OCI-LY3 (cell line): ENCODE measurements around the gene STIM1.

Source experiments
- H2AFZ ChIP-seq: fragments of 200-600, 300-600 bp; shearing (Covaris generic); 2 replicates; pipeline ENCODE4 v1.6.0; 2014; ENCODE audit warnings: antibody characterized with exemption, low read depth, low read length
- H3K27ac ChIP-seq: fragments of 200-600, 300-600 bp; sonication (generic); 2 replicates; pipeline ENCODE4 v1.5.1; 2014; ENCODE audit warnings: mild to moderate bottlenecking, low read length, moderate library complexity, mixed read lengths
- H3K27me3 ChIP-seq: fragments of 200-600, 300-600 bp; sonication (generic); 2 replicates; pipeline ENCODE4 v1.6.1; 2014; ENCODE audit warnings: low read depth, low read length, mixed read lengths
- H3K36me3 ChIP-seq: fragments of 200-600, 300-600 bp; sonication (generic); replicated peaks from 2 replicates; pipeline ENCODE3; 2014; ENCODE audit warnings: low read depth, low read length, mixed read lengths
- H3K4me1 ChIP-seq: fragments of 300-600, 200-600 bp; sonication (generic); 2 replicates; pipeline ENCODE4 v1.6.1; 2014; ENCODE audit warnings: low read length, mixed read lengths
- H3K4me2 ChIP-seq: fragments of 200-600, 300-600 bp; sonication (generic); 2 replicates; pipeline ENCODE4 v1.6.1; 2014; ENCODE audit warnings: low read length, mixed read lengths
- H3K4me3 ChIP-seq: fragments of 300-600, 200-600 bp; sonication (generic); 2 replicates; pipeline ENCODE4 v1.5.1; 2014; ENCODE audit warnings: antibody characterized with exemption, mild to moderate bottlenecking, low read length, moderate library complexity
- H3K79me2 ChIP-seq: fragments of 300-600, 200-600 bp; shearing (Covaris generic); 2 replicates; pipeline ENCODE4 v1.6.1; 2014; ENCODE audit warnings: mild to moderate bottlenecking, low read length, mixed read lengths
- H3K9ac ChIP-seq: fragments of 300-600, 200-600 bp; shearing (Covaris generic); 2 replicates; pipeline ENCODE4 v1.6.0; 2014; ENCODE audit warnings: mild to moderate bottlenecking, low read length, moderate library complexity
- H3K9me3 ChIP-seq: fragments of 200-600, 300-600 bp; shearing (Covaris generic); 2 replicates; pipeline ENCODE4 v1.6.1; 2014; ENCODE audit warnings: low read length, mixed read lengths; ENCODE audit not compliant: insufficient read depth
- H4K20me1 ChIP-seq: fragments of 200-600, 300-600 bp; sonication (generic); 2 replicates; pipeline ENCODE4 v1.6.1; 2016; ENCODE audit warnings: low read length, mixed read lengths; ENCODE audit not compliant: insufficient read depth
- CTCF ChIP-seq: fragments of 200-600, 300-600 bp; sonication (generic); IDR thresholded peaks from 2 replicates; pipeline ENCODE4 v1.5.1; 2014; ENCODE audit warnings: antibody characterized with exemption, low read length, low read depth
- EZH2phosphoT487 ChIP-seq: fragments of 200-600 bp; shearing (Covaris generic); IDR thresholded peaks from 2 replicates; pipeline ENCODE4 v1.6.1; 2018; ENCODE audit warnings: antibody characterized with exemption, mixed run types, low read depth

STIM1 gene

GRCh38 chr11:3886985-3887384 lies 31.5 kb downstream of the STIM1 start:
- Histone ChIP-seq H4K20me1 (peaks cover 27% of the 10 kb centered on the region), H2AFZ (no peak overlapping the region), H3K36me3 (peaks cover 3% of the 10 kb centered on the region), H3K27me3 (no peaks in the 10 kb centered on the region), H3K4me3 (no peak overlapping the region), H3K79me2 (peaks cover 32% of the 10 kb centered on the region), H3K4me2 (no peak overlapping the region), H3K9me3 (no peaks in the 10 kb centered on the region), H3K9ac (no peak overlapping the region), H3K27ac (no peak overlapping the region), H3K4me1 (no peaks in the 10 kb centered on the region)
- TF ChIP-seq EZH2phosphoT487 = no peak
- no peak for TF ChIP-seq CTCF

DNA sequence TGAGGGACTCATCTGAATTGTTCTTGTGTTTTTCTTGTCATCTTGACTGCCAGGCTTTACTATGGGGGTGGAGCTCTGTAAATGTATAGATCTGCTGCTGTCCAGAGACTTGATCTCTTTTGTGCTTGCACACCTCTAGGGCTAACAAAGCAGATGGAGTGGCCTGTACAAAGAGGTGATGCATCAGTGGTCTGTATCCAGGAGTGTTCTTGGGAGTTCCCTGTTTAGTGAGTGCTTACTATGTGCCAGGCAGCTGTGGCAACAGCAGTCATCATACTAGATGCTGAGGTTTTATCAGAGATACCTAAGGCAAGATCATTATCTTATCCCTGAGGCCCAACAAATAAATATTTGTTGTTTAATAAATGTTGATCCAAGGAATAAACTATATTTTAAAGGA lies 33.4 kb downstream of the STIM1 start:
- no peak overlapping the region for H3K4me2 ChIP-seq
- H3K9ac ChIP-seq = no peak overlapping the region
- H3K27me3 ChIP-seq = no peaks in the 10 kb centered on the region
- no peak for TF ChIP-seq EZH2phosphoT487
- no peak for TF ChIP-seq CTCF
- H3K4me1 ChIP-seq = peaks cover 9% of the 10 kb centered on the region
- no peak overlapping the region for H3K4me3 ChIP-seq
- H2AFZ ChIP-seq = no peak overlapping the region
- H3K36me3 ChIP-seq = no peaks in the 10 kb centered on the region
- peaks cover 26% of the 10 kb centered on the region for H3K79me2 ChIP-seq
- H4K20me1 ChIP-seq = peaks cover 27% of the 10 kb centered on the region
- H3K9me3 ChIP-seq = no peaks in the 10 kb centered on the region
- no peak overlapping the region for H3K27ac ChIP-seq

DNA sequence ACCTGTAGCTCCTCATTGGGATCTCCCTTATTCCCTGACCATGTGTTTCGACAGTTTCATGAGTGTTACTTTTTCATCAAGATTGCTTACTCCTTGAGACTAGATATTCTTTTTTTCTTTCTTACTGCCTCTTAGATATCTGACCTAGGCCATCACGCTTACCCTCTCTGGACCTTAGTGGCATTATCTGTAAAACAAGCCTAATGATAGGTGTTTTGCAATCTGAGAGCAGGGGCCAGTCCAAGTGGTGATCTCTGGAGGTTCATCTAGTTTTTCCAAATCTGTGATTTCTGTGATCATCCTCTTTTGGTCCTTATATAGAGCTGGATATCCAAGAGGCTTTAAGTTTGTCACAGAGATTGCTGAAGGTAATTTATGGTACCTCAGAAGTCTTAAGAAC lies 34.5 kb downstream of the STIM1 start:
- no peaks in the 10 kb centered on the region for H3K27me3 ChIP-seq
- H3K4me2 ChIP-seq = no peak overlapping the region
- no peaks in the 10 kb centered on the region for H3K9me3 ChIP-seq
- H3K36me3 ChIP-seq = no peaks in the 10 kb centered on the region
- no peak overlapping the region for H2AFZ ChIP-seq
- peaks cover 28% of the 10 kb centered on the region for H4K20me1 ChIP-seq
- TF ChIP-seq CTCF = no peak
- TF ChIP-seq EZH2phosphoT487 = no peak
- no peak overlapping the region for H3K4me3 ChIP-seq
- H3K79me2 ChIP-seq = peaks cover 21% of the 10 kb centered on the region
- no peak overlapping the region for H3K9ac ChIP-seq
- no peak overlapping the region for H3K27ac ChIP-seq
- peaks cover 17% of the 10 kb centered on the region for H3K4me1 ChIP-seq

DNA sequence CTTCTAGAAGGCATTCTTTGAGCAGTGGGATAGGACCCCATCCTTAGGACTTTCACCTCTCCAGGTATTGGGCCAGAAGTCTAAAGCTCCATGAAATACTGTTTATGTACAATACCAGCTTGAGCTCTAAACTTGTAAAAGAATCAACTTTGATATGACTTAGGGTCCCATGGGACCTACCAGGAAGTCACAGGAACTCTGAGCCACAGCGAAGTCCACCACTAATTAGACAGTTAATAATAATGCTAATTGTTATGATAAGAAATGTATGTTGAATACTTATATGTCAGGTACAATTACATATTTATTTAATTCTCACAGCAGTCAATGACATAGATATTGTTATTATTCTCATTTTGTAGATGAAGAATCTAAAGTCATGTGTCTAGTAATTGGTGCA lies 35.3 kb downstream of the STIM1 start:
- H3K9ac ChIP-seq = no peak overlapping the region
- H3K36me3 ChIP-seq = no peaks in the 10 kb centered on the region
- H2AFZ ChIP-seq = no peak overlapping the region
- H3K27me3 ChIP-seq = no peaks in the 10 kb centered on the region
- peaks cover 31% of the 10 kb centered on the region for H4K20me1 ChIP-seq
- no peaks in the 10 kb centered on the region for H3K9me3 ChIP-seq
- peaks cover 19% of the 10 kb centered on the region for H3K79me2 ChIP-seq
- no peak overlapping the region for H3K27ac ChIP-seq
- TF ChIP-seq CTCF = no peak
- no peak for TF ChIP-seq EZH2phosphoT487
- no peak overlapping the region for H3K4me2 ChIP-seq
- no peak overlapping the region for H3K4me3 ChIP-seq
- peaks cover 17% of the 10 kb centered on the region for H3K4me1 ChIP-seq
